SHP77 (cell line): ENCODE results near the gene CAP1.

ENCODE experiments used
- DNase-seq, 2 experiments: peaks; one replicate each; lab custom pipeline; 2025; lab: John Stamatoyannopoulos, UW

CAP1 gene

GRCh38 chr1:40096977-40097782 is 56.7 kb downstream of the CAP1 start, which contains the start of gene PPT1:
TSS of gene PPT1 (minus strand) at chr1:40097252. CDS start at chr1:40097238, 14 bp downstream.
- peak; percentile 57 to 81 for DNase-seq

DNA sequence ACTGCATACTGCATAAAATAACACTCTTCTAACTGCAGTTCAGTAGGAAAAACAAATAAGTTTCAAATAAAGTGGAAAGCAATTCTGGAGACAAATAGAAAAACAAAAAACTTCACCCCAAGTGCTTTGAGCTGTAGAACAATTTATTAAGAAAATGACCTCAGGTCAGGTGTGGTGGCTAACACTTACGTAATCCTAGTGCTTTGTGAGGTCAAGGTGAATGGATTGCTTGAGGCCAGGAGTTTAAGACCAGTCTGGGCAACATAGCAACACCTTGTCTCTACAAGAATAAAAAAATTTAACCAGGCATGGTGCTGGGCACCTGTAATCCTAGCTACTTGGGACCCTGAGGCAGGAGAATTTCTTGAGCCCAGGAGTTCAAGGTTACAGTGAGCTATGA is 61.5 kb downstream of the CAP1 start:
- DNase-seq, result no peak

DNA sequence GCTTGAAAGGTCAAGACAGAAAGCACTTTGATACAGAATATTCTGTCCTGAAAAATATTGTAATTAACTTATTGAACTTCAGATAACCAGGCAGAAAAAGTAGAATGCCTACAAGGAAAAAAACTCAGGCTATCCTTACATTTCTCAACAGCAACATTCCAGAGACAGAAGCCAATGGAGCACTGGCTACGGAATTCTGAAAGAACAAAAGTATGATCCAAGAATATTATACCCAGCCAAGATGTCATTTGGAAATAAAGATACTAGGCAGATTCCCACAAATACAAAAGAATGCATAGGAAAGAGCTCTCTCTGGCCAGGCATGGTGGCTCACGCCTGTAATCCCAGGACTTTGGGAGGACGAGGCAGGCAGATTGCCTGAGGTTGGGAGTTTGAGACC is 62.4 kb downstream of the CAP1 start:
- no peak for DNase-seq

- DNase-seq, result no peak
These were observed 64.5 kb downstream of the CAP1 start for GRCh38 chr1:40105028-40105427.

DNA sequence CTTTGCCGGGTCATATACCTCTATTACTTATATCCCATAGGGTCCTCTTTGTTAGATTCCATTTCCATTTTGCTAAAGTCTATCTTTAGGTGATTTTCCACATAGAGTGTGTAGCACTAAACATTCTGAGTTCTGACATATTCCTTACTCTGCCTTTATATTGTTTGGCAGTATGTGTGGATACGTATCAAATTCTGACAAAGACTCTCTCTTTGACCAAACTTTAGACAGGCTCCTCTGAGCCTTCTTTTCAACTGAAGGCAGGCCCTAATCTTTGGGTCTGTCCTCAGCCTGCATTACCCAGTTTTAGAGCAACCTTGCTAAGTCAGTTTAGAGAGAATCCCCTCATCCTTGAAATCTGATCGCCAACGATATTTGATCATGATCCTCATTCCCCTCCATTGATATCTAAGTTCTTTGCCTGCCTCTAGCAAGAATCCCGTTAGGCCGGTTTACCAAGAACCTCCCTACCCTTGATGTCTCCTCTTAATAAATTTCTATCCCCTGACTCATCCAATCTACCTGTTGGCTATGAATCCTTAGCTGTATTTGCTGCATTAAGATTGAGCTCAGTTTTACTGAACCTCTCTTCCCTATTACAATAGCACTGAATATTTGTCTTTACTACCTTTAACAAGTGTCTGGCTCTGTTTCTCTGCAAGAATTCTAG is 66.9 kb downstream of the CAP1 start:
- DNase-seq, result no peak

- no peak for DNase-seq
These were observed 69.9 kb downstream of the CAP1 start for GRCh38 chr1:40110389-40110788.

GRCh38 chr1:40114400-40114799 is 73.9 kb downstream of the CAP1 start:
- no peak for DNase-seq

DNA sequence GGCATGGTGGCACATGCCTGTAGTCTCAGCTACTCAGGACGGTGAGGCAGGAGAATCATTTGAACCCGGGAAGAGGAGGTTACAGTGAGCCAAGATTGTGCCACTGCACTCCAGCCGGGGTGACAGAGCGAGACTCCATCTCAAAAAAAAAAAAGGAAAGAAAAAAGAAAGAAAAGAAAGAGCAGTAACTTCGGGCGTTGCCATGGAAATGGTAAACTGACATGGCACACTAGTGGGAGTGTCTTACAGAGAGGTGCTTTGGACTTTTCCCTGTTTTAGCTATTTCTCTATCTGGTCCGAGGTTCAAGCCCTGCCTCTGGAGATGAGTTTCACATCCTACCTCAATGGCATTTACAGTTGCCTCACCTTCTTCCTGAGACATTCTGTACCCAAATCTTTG is 79.6 kb downstream of the CAP1 start:
- DNase-seq, result no peak
